GM12878 (cell line): ENCODE measurements around the gene ATP6V1A. TPM values are rescaled to one million over a fixed set of nuclear protein-coding genes. Genes with fewer than 3 reads are reported as not detected.

Source experiments
- CEBPB ChIP-seq, 2 experiments: fragments of 150-350 bp in 1 of 2; IDR thresholded peaks; 2 replicates each; pipeline ENCODE4 v1.6.1; 2012 to 2014; ENCODE audit warnings: low read depth in 2 of 2, low read length in 2 of 2, borderline replicate concordance in 1 of 2, inconsistent platforms in 1 of 2
- HDGF ChIP-seq: fragments of 450-650 bp; IDR thresholded peaks from 2 replicates; pipeline ENCODE4 v1.6.1; 2016; ENCODE audit warnings: antibody characterized with exemption
- MLLT1 ChIP-seq: fragments of 450-650 bp; IDR thresholded peaks from 2 replicates; pipeline ENCODE4 v1.6.1; 2016; ENCODE audit warnings: mild to moderate bottlenecking
- PML ChIP-seq: IDR thresholded peaks from 2 replicates; pipeline ENCODE4 v1.6.1; 2012; ENCODE audit warnings: low read length, inconsistent platforms
- RELB ChIP-seq: fragments of 450-650 bp; IDR thresholded peaks from 2 replicates; pipeline ENCODE4 v1.6.1; 2017; ENCODE audit warnings: low read depth, mild to moderate bottlenecking, moderate library complexity
- REST ChIP-seq: IDR thresholded peaks from 2 replicates; pipeline ENCODE4 v1.6.1; 2012; ENCODE audit warnings: mild to moderate bottlenecking, low read depth, low read length
- ZBTB4 ChIP-seq: fragments of 450-650 bp; formaldehyde crosslinking; IDR thresholded peaks from 2 replicates; pipeline ENCODE4 v1.4.0; 2022; ENCODE audit warnings: mild to moderate bottlenecking, moderate library complexity
- polyA plus RNA-seq, 11 experiments: library from polyadenylated mRNA; depleted of rRNA in 4 of 11; unstranded in 6 of 11; stranded (reverse) in 5 of 11; fragments of >200 nt; fragmentation: Nextera tagmentation in 4 of 11; fragmentation: Illumina TruSeq in 1 of 11; extraction: Ambion mirVana in 4 of 11; extraction: Trizol in 1 of 11; gene quantifications; 1 replicate in 1 of 11; 2 replicates in 10 of 11; pipeline versions ENCODE4 v1.2.1 to v1.2.3, GENCODE V29; 2011 to 2016; ENCODE audit warnings: inconsistent platforms in 2 of 11, missing spikeins in 2 of 11, low read depth in 1 of 11
- total RNA-seq, 4 experiments: library from RNA; depleted of rRNA in 3 of 4; stranded (reverse); fragments of >200 nt in 3 of 4; fragmentation: Illumina TruSeq in 1 of 4; extraction: Trizol in 1 of 4; gene quantifications; 2 replicates each; pipeline versions ENCODE4 v1.2.1 to v1.2.3, GENCODE V29; 2013 to 2021

The ATP6V1A gene
- total and polyA plus RNA-seq, 10 of the 15 experiments (the other 5 are each of a cell fraction or from before 2014, with no cell fraction given): 22.4 to 65.8 (median 47.7) TPM

GRCh38 chr3:113753376-113753985, 6.6 kb downstream of the ATP6V1A start (continued):
- no peak for TF ChIP-seq ZBTB4 (CRISPR knock-in tag)
- no peak for TF ChIP-seq MLLT1
- TF ChIP-seq CEBPB (IDR thresholded peaks at IDR 0.05; ENCODE audit: borderline replicate concordance in 1 of 2, low read depth in 2 of 2, low read length in 2 of 2): no peak
- no peak for TF ChIP-seq PML
- TF ChIP-seq RELB: no peak
- no peak for TF ChIP-seq HDGF
- no peak for TF ChIP-seq REST
